Right lobe of liver (tissue), 6 donors: ENCODE measurements around the gene OXCT1. TPM values are rescaled to one million over a fixed set of nuclear protein-coding genes. Genes with fewer than 3 reads are reported as not detected.
"Not testable (repeated sequence)": the region's sequence is repeated elsewhere in the genome, so short reads cannot be mapped to it uniquely, and the experiment has no call there.

Experiments
- ATAC-seq, 4 donors: fragments of 200-7000 bp; cut with Tn5 transposase; one replicate each; pipeline ENCODE4 v1.9.1; 2020; ENCODE audit warnings: mild to moderate bottlenecking in 4 of 4, moderate library complexity in 4 of 4
- DNase-seq, 3 donors: peaks; one replicate each; pipeline ENCODE4 v3.0.0-alpha.2; 2020
- H3K27ac ChIP-seq, 3 donors: fragments of 200-600 bp; one replicate each; pipeline ENCODE4 v1.8.0; 2022
- H3K27me3 ChIP-seq, 2 donors: fragments of 200-600 bp; one replicate each; pipeline ENCODE4 v1.8.0; 2022
- H3K36me3 ChIP-seq, 4 donors: fragments of 200-600 bp; sonication (generic) in 1 of 4; one replicate each; pipeline versions ENCODE4 v1.5.1 to v1.8.0; 2017 to 2022; ENCODE audit warnings: control low read depth in 1 of 4
- H3K4me1 ChIP-seq, 4 donors: fragments of 200-600 bp; sonication (generic) in 1 of 4; one replicate each; pipeline versions ENCODE4 v1.5.1 to v1.8.0; 2017 to 2022; ENCODE audit warnings: control low read depth in 1 of 4
- H3K4me3 ChIP-seq, 3 donors: fragments of 200-600 bp; one replicate each; pipeline ENCODE4 v1.8.0; 2022
- H3K9me3 ChIP-seq, 4 donors: fragments of 200-600 bp; sonication (generic) in 1 of 4; one replicate each; pipeline versions ENCODE4 v1.5.1 to v1.8.0; 2017 to 2022; ENCODE audit warnings: control low read depth in 1 of 4
- POLR2A ChIP-seq: fragments of 450-650 bp; IDR thresholded peaks from one replicate; pipeline ENCODE4 v1.6.1; 2017; ENCODE audit warnings: antibody characterized with exemption, mild to moderate bottlenecking
- WGBS: methylation state at CpG from one replicate; pipeline ENCODE4 v1.1.6; 2018; ENCODE audit warnings: low coverage, low lambda C conversion rate; ENCODE audit not compliant: insufficient coverage; ENCODE audit errors: missing lambda C conversion rate; 5-methylcytosine and 5-hydroxymethylcytosine counted together
- intact Hi-C, 2 donors: fragments of 100-400 bp; cut with DNase I; formaldehyde crosslinking; loops; one replicate each; pipeline versions ENCODE4 v1.11.2 to v1.14.1; 2022
- total RNA-seq, 6 experiments: library from RNA; depleted of rRNA in 2 of 6; stranded (reverse); fragments of >200 nt in 2 of 6; fragmentation: NEBNext Ultra II Directional in 3 of 6; extraction: Animal tissue kit (Norgen Biotek cat#: 25700) in 3 of 6; gene quantifications; one replicate each; pipeline versions ENCODE4 v1.1.0 to v1.2.4, GENCODE V29; 2016 to 2023
- TF ChIP-seq, protein P1 (sequence below), 4 donors: fragments of 200-600 bp in 3 of 4; fragments of 450-650 bp in 1 of 4; IDR thresholded peaks; one replicate each; pipeline versions ENCODE4 v1.5.1 to v1.8.0; 2016 to 2022; ENCODE audit warnings: antibody characterized with exemption in 4 of 4, mild to moderate bottlenecking in 2 of 4
- donor health status: DM: no; HTN: yes; CAD: no.
- donor health status: DM: no; HTN: no; CAD: no.
- donor health status: DM: no; HTN: no; CAD: no.
- donor health status: DM: no; HTN: yes; CAD: no.
- donor health status: DM: no; HTN: yes; CAD: no.

The OXCT1 gene
- total RNA-seq, 6 experiments from 2014 or later: 0.24 to 0.75 (median 0.61) TPM

- DNase-seq (no peak), ATAC-seq (no peak)
- H3K4me3 ChIP-seq: no peak overlapping the region
- 94% methylated on average over 2 of the region's 2 CpGs for WGBS
- no peak overlapping the region for H3K27ac ChIP-seq
- H3K4me1 ChIP-seq: no peaks in the 10 kb centered on the region
- TF ChIP-seq POLR2A: no peak
- no peaks in the 10 kb centered on the region for H3K36me3 ChIP-seq
- H3K27me3 ChIP-seq: no peaks in the 10 kb centered on the region
- intact Hi-C loops: no loop called here
- no peaks in the 10 kb centered on the region for H3K9me3 ChIP-seq
Observed at GRCh38 chr5:41716382-41716781, 153.8 kb downstream of the OXCT1 start.

DNA sequence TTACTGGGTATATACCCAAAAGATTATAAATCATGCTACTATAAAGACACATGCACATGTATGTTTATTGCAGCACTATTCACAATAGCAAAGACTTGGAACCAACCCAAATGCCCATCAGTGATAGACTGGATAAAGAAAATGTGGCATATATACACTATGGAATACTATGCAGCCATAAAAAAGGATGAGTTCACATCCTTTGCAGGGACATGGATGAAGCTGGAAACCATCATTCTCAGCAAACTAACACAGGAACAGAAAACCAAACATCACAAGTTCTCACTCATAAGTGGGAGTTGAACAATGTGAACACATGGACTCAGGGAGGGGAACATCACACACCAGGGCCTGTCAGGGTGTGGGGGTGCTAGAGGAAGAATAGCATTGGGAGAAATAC, 155.8 kb downstream of the OXCT1 start:
- H3K4me3 ChIP-seq, DNase-seq, ATAC-seq, H3K36me3 ChIP-seq, intact Hi-C loops, H3K4me1 ChIP-seq, H3K9me3 ChIP-seq, H3K27ac ChIP-seq, H3K27me3 ChIP-seq: not testable (repeated sequence)

GRCh38 chr5:41708604-41708940, 161.7 kb downstream of the OXCT1 start:
- 27% methylated on average over 1 of the region's 2 CpGs for WGBS
- ATAC-seq (no peak), DNase-seq (no peak)
- no peak overlapping the region for H3K27ac ChIP-seq
- H3K27me3 ChIP-seq: no peaks in the 10 kb centered on the region
- H3K4me3 ChIP-seq: no peak overlapping the region
- H3K9me3 ChIP-seq: no peaks in the 10 kb centered on the region
- no peaks in the 10 kb centered on the region for H3K36me3 ChIP-seq
- no peaks in the 10 kb centered on the region for H3K4me1 ChIP-seq
- no peak for TF ChIP-seq POLR2A
- TF ChIP-seq, protein P1, sequence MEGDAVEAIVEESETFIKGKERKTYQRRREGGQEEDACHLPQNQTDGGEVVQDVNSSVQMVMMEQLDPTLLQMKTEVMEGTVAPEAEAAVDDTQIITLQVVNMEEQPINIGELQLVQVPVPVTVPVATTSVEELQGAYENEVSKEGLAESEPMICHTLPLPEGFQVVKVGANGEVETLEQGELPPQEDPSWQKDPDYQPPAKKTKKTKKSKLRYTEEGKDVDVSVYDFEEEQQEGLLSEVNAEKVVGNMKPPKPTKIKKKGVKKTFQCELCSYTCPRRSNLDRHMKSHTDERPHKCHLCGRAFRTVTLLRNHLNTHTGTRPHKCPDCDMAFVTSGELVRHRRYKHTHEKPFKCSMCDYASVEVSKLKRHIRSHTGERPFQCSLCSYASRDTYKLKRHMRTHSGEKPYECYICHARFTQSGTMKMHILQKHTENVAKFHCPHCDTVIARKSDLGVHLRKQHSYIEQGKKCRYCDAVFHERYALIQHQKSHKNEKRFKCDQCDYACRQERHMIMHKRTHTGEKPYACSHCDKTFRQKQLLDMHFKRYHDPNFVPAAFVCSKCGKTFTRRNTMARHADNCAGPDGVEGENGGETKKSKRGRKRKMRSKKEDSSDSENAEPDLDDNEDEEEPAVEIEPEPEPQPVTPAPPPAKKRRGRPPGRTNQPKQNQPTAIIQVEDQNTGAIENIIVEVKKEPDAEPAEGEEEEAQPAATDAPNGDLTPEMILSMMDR (IDR thresholded peaks at IDR 0.05): no peak
- intact Hi-C loops: no loop called here

GRCh38 chr5:41707853-41708603, 162.2 kb downstream of the OXCT1 start:
- Histone ChIP-seq H3K4me3 (no peak overlapping the region), H3K36me3 (no peaks in the 10 kb centered on the region), H3K9me3 (no peaks in the 10 kb centered on the region), H3K4me1 (no peaks in the 10 kb centered on the region), H3K27ac (no peak overlapping the region), H3K27me3 (no peaks in the 10 kb centered on the region)
- intact Hi-C loops: no loop called here
- ATAC-seq: peak in 1 of 4 donors; percentile 21
- WGBS: 26% methylated on average over 2 of the region's 4 CpGs
- no peak for DNase-seq
- TF ChIP-seq, protein P1 (IDR thresholded peaks at IDR 0.05): no peak
- TF ChIP-seq POLR2A: no peak

GRCh38 chr5:41695920-41696582, 174.2 kb downstream of the OXCT1 start:
- no peaks in the 10 kb centered on the region for H3K36me3 ChIP-seq
- no peak for ATAC-seq
- H3K27ac ChIP-seq: no peak overlapping the region
- H3K4me1 ChIP-seq: no peaks in the 10 kb centered on the region
- H3K9me3 ChIP-seq: no peaks in the 10 kb centered on the region
- intact Hi-C loops: no loop called here
- H3K27me3 ChIP-seq: no peaks in the 10 kb centered on the region
- TF ChIP-seq, protein P1 (IDR thresholded peaks at IDR 0.05): peak in 1 of 4 donors; percentile 6
- no peak for TF ChIP-seq POLR2A
- no peak for DNase-seq
- 70% methylated on average over 3 of the region's 3 CpGs for WGBS
- H3K4me3 ChIP-seq: no peak overlapping the region
